Activated naive CD8-positive, alpha-beta T cell treated with anti-CD3 and anti-CD28 coated beads, Interleukin-2, amount 10 ng/mL, durations not matched to agents 7 days and 5 days (primary cell): Measurements from ENCODE around the gene DOCK6. TPM values are rescaled to one million over a fixed set of nuclear protein-coding genes. Genes with fewer than 3 reads are reported as not detected.

ENCODE experiments used
- ATAC-seq: fragments of 150-1000 bp; cut with Tn5 transposase; one replicate; pipeline ENCODE4 v1.10.0; 2021; ENCODE audit warnings: low read depth, moderate library complexity
- POLR2A ChIA-PET: fragments of 350-600 bp; sonication (Branson Sonifier 250); formaldehyde crosslinking; loops from one replicate; lab custom pipeline; 2021; ENCODE audit warnings: antibody characterized with exemption; lab: Charles Lee
- DNase-seq: peaks from one replicate; pipeline ENCODE4 v3.0.0; 2021
- H3K27ac Mint-ChIP-seq: one replicate; pipeline ENCODE4 v1.8.0; 2022; ENCODE audit warnings: mild to moderate bottlenecking, mixed read lengths
- H3K27me3 Mint-ChIP-seq: one replicate; pipeline ENCODE4 v1.8.0; 2022; ENCODE audit warnings: mild to moderate bottlenecking, moderate library complexity, mixed read lengths
- H3K36me3 Mint-ChIP-seq: one replicate; pipeline ENCODE4 v1.8.0; 2021; ENCODE audit warnings: mild to moderate bottlenecking, mixed read lengths
- H3K4me1 Mint-ChIP-seq: one replicate; pipeline ENCODE4 v1.8.0; 2021; ENCODE audit warnings: mixed read lengths
- H3K4me3 Mint-ChIP-seq: one replicate; pipeline ENCODE4 v1.8.0; 2022; ENCODE audit warnings: mild to moderate bottlenecking, moderate library complexity, mixed read lengths
- H3K9me3 Mint-ChIP-seq: one replicate; pipeline ENCODE4 v1.8.0; 2021; ENCODE audit warnings: mixed read lengths
- total RNA-seq, 2 experiments: library from RNA; stranded (reverse); gene quantifications; one replicate each; pipeline ENCODE4 v1.2.3, GENCODE V29; 2021

DOCK6 gene
- total RNA-seq, 2 experiments from 2014 or later, result 0.43 to 0.72 TPM

- Mint-ChIP-seq H3K27me3 (no peaks in the 10 kb centered on the region), H3K4me3 (no peak overlapping the region), H3K9me3 (peaks cover 9% of the 10 kb centered on the region), H3K4me1 (peaks cover 2% of the 10 kb centered on the region), H3K36me3 (peaks cover 2% of the 10 kb centered on the region), H3K27ac (no peak overlapping the region)
- POLR2A ChIA-PET, result interaction anchor here (0.7 kb wide), 2 partner anchors 99 to 412 kb away, joined by 3 read pairs; no protein-coding TSS in a partner anchor
- DNase-seq, result no peak
- ATAC-seq, result no peak
Observed at GRCh38 chr19:11224429-11224828, 37.9 kb downstream of the DOCK6 start.

- Mint-ChIP-seq H3K27me3 (no peaks in the 10 kb centered on the region), H3K4me1 (peaks cover 2% of the 10 kb centered on the region), H3K4me3 (no peak overlapping the region), H3K27ac (no peak overlapping the region), H3K9me3 (peaks cover 9% of the 10 kb centered on the region), H3K36me3 (peaks cover 2% of the 10 kb centered on the region)
- ATAC-seq (no peak), DNase-seq (no peak)
- POLR2A ChIA-PET, result no interaction called here
Observed at GRCh38 chr19:11223200-11223599, 39.1 kb downstream of the DOCK6 start.

GRCh38 chr19:11221082-11221598, 41.2 kb downstream of the DOCK6 start:
- H3K36me3 Mint-ChIP-seq, result peaks cover 2% of the 10 kb centered on the region
- DNase-seq (no peak), ATAC-seq (no peak)
- H3K4me3 Mint-ChIP-seq, result no peak overlapping the region
- no peaks in the 10 kb centered on the region for H3K27me3 Mint-ChIP-seq
- peaks cover 2% of the 10 kb centered on the region for H3K4me1 Mint-ChIP-seq
- no peak overlapping the region for H3K27ac Mint-ChIP-seq
- POLR2A ChIA-PET, result interaction anchor here (0.7 kb wide), 1 partner anchor 14 kb away, joined by 3 read pairs; no protein-coding TSS in a partner anchor
- H3K9me3 Mint-ChIP-seq, result peaks cover 10% of the 10 kb centered on the region

GRCh38 chr19:11214387-11214786, 47.9 kb downstream of the DOCK6 start:
- Mint-ChIP-seq H3K27me3 (peaks cover 3% of the 10 kb centered on the region), H3K4me3 (no peak overlapping the region), H3K27ac (no peak overlapping the region), H3K9me3 (peaks cover 16% of the 10 kb centered on the region), H3K36me3 (peaks cover 1% of the 10 kb centered on the region), H3K4me1 (no peaks in the 10 kb centered on the region)
- POLR2A ChIA-PET, result no interaction called here
- ATAC-seq (no peak), DNase-seq (no peak)

- no peaks in the 10 kb centered on the region for H3K4me1 Mint-ChIP-seq
- peaks cover 1% of the 10 kb centered on the region for H3K36me3 Mint-ChIP-seq
- H3K27ac Mint-ChIP-seq, result no peak overlapping the region
- POLR2A ChIA-PET, result no interaction called here
- no peak overlapping the region for H3K4me3 Mint-ChIP-seq
- peaks cover 12% of the 10 kb centered on the region for H3K27me3 Mint-ChIP-seq
- peaks cover 14% of the 10 kb centered on the region for H3K9me3 Mint-ChIP-seq
- DNase-seq (no peak), ATAC-seq (no peak)
Observed at GRCh38 chr19:11210656-11210928, 51.7 kb downstream of the DOCK6 start.

- Mint-ChIP-seq H3K27ac (no peak overlapping the region), H3K4me1 (no peaks in the 10 kb centered on the region), H3K27me3 (peaks cover 12% of the 10 kb centered on the region), H3K4me3 (no peak overlapping the region), H3K36me3 (peaks cover 1% of the 10 kb centered on the region), H3K9me3 (peaks cover 14% of the 10 kb centered on the region)
- ATAC-seq (no peak), DNase-seq (no peak)
- POLR2A ChIA-PET, result no interaction called here
Observed at GRCh38 chr19:11209839-11210655, 52.3 kb downstream of the DOCK6 start.

- Mint-ChIP-seq H3K27ac (no peak overlapping the region), H3K4me3 (no peak overlapping the region), H3K36me3 (peaks cover 1% of the 10 kb centered on the region), H3K9me3 (peaks cover 14% of the 10 kb centered on the region), H3K27me3 (peaks cover 18% of the 10 kb centered on the region), H3K4me1 (no peaks in the 10 kb centered on the region)
- ATAC-seq (no peak), DNase-seq (no peak)
- POLR2A ChIA-PET, result no interaction called here
Observed at GRCh38 chr19:11208561-11209471, 53.5 kb downstream of the DOCK6 start.

GRCh38 chr19:11205939-11206570, 56.3 kb downstream of the DOCK6 start:
- Mint-ChIP-seq H3K4me1 (no peaks in the 10 kb centered on the region), H3K9me3 (peaks cover 12% of the 10 kb centered on the region), H3K4me3 (no peak overlapping the region), H3K27ac (no peak overlapping the region), H3K27me3 (peaks cover 22% of the 10 kb centered on the region), H3K36me3 (peaks cover 1% of the 10 kb centered on the region)
- ATAC-seq (no peak), DNase-seq (no peak)
- POLR2A ChIA-PET, result interaction anchor here (0.6 kb wide), 2 partner anchors 68 to 73 kb away, joined by 3 read pairs; no protein-coding TSS in a partner anchor

GRCh38 chr19:11204943-11205349, 57.4 kb downstream of the DOCK6 start:
- no peak overlapping the region for H3K27ac Mint-ChIP-seq
- POLR2A ChIA-PET, result no interaction called here
- H3K9me3 Mint-ChIP-seq, result peaks cover 2% of the 10 kb centered on the region

GRCh38 chr19:11204076-11204602, 58.2 kb downstream of the DOCK6 start:
- H3K36me3 Mint-ChIP-seq, result no peaks in the 10 kb centered on the region
- no peak for ATAC-seq
- no peaks in the 10 kb centered on the region for H3K9me3 Mint-ChIP-seq
- H3K27ac Mint-ChIP-seq, result no peak overlapping the region
- H3K4me3 Mint-ChIP-seq, result no peak overlapping the region
- H3K27me3 Mint-ChIP-seq, result peaks cover 25% of the 10 kb centered on the region
- H3K4me1 Mint-ChIP-seq, result no peaks in the 10 kb centered on the region
- POLR2A ChIA-PET, result no interaction called here
- DNase-seq, result no peak

More at GRCh38 chr19:11204943-11205349, 57.4 kb downstream of the DOCK6 start:
- DNase-seq (no peak), ATAC-seq (no peak)
- H3K27me3 Mint-ChIP-seq, result peaks cover 22% of the 10 kb centered on the region
- no peak overlapping the region for H3K4me3 Mint-ChIP-seq
- H3K36me3 Mint-ChIP-seq, result no peaks in the 10 kb centered on the region
- H3K4me1 Mint-ChIP-seq, result no peaks in the 10 kb centered on the region

GRCh38 chr19:11203194-11204075, 58.9 kb downstream of the DOCK6 start:
- Mint-ChIP-seq H3K4me3 (no peak overlapping the region), H3K4me1 (no peaks in the 10 kb centered on the region), H3K27me3 (peaks cover 28% of the 10 kb centered on the region), H3K9me3 (no peaks in the 10 kb centered on the region), H3K27ac (no peak overlapping the region), H3K36me3 (no peaks in the 10 kb centered on the region)
- POLR2A ChIA-PET, result no interaction called here
- DNase-seq (no peak), ATAC-seq (peak; percentile 30)

GRCh38 chr19:11202488-11203193, 59.7 kb downstream of the DOCK6 start:
- ATAC-seq (no peak), DNase-seq (no peak)
- Mint-ChIP-seq H3K27ac (no peak overlapping the region), H3K36me3 (no peaks in the 10 kb centered on the region), H3K4me3 (no peak overlapping the region), H3K27me3 (peaks cover 29% of the 10 kb centered on the region), H3K9me3 (no peaks in the 10 kb centered on the region), H3K4me1 (no peaks in the 10 kb centered on the region)
- POLR2A ChIA-PET, result no interaction called here
